OCI-LY3 (cell line): ENCODE results near the gene IL17F.

Source experiments
- CTCF ChIP-seq: fragments of 200-600, 300-600 bp; sonication (generic); IDR thresholded peaks from 2 replicates; pipeline ENCODE4 v1.5.1; 2014; ENCODE audit warnings: antibody characterized with exemption, low read length, low read depth
- EZH2phosphoT487 ChIP-seq: fragments of 200-600 bp; shearing (Covaris generic); IDR thresholded peaks from 2 replicates; pipeline ENCODE4 v1.6.1; 2018; ENCODE audit warnings: antibody characterized with exemption, mixed run types, low read depth

GRCh38 chr6:52276130-52276529 lies 31.8 kb upstream of the IL17F start:
- TF ChIP-seq EZH2phosphoT487: no peak
- TF ChIP-seq CTCF: no peak
